Measurements from ENCODE around the gene ACP4.

Gene ACP4

GRCh38 chr19:50835103-50835784 is 45.0 kb downstream of the ACP4 start:
- DNase-seq = no peak
- in situ Hi-C loops (cut with MboI; ENCODE audit: low pct_unique_long_range_greater_than_20kb, low sequenced_read_pairs) = no loop called here

GRCh38 chr19:50835785-50836542 is 45.7 kb downstream of the ACP4 start:
- in situ Hi-C loops (cut with MboI; ENCODE audit: low pct_unique_long_range_greater_than_20kb, low sequenced_read_pairs) = no loop called here
- DNase-seq = peak; percentile 64

DNA sequence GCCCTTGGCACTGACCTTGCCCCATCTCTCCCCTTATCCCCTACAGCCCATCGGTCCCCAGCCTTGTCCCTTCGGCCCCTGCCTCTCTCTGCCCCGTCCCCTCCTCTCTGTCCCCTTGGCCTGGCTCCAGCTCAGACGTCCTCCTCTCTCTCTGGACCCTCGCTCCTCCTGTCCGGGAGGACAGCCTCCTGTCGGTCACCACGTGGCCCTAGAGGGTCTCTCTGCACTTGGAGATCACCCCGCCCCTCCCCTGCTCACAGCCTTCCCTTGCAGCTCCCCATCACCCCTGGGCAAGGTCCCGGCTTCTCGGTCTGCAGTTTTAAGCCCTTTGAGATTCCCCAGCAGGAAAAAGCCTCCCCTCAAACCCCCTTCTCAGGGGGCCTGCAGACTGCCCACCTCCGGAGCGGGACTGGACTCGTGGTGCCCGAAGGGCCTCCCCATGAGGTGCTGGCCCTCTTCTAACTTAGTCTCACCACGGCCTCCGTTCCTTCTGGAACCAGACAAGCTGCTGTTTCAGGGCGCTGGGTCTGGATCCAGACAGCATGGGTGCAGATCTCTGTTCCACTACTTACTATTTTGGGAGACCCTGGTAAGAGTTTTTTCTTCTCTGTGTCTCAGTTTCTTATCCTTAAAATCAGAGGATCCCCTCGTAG is 46.5 kb downstream of the ACP4 start:
- no peak for DNase-seq

GRCh38 chr19:50837300-50837699 is 47.1 kb downstream of the ACP4 start:
- in situ Hi-C loops (cut with MboI; ENCODE audit: low pct_unique_long_range_greater_than_20kb, low sequenced_read_pairs) = no loop called here
- DNase-seq = no peak

More for the DNA sequence above, 46.5 kb downstream of the ACP4 start:
- in situ Hi-C loops (cut with MboI; ENCODE audit: low pct_unique_long_range_greater_than_20kb, low sequenced_read_pairs) = no loop called here

DNA sequence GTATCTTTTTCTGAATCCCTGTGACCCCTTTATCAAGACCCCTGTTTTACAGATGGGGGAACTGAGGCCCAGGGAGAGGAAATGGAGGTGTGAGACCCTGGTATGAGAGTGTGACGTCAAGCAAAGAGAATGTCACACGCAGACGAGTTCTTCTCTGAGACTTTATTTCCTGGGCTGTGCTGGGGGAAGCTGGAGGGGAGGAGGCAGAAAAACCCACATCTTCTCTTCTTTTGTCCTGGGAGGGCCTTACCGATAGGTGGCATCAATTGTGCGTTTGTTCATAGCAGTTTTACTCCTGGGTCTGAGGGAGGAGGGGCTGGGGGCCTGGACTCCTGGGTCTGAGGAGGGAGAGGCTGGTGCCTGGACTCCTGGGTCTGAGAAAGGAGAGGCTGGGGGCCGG is 48.0 kb downstream of the ACP4 start:
- peak; percentile 47 for DNase-seq
- in situ Hi-C loops (cut with MboI; ENCODE audit: low pct_unique_long_range_greater_than_20kb, low sequenced_read_pairs) = no loop called here

- in situ Hi-C loops (cut with MboI; ENCODE audit: low pct_unique_long_range_greater_than_20kb, low sequenced_read_pairs) = no loop called here
- no peak for DNase-seq
Observed at GRCh38 chr19:50839712-50840655, 49.8 kb downstream of the ACP4 start.

- DNase-seq = no peak
- in situ Hi-C loops (cut with MboI; ENCODE audit: low pct_unique_long_range_greater_than_20kb, low sequenced_read_pairs) = no loop called here
Observed at GRCh38 chr19:50842130-50842529, 51.9 kb downstream of the ACP4 start.

- in situ Hi-C loops (cut with MboI; ENCODE audit: low pct_unique_long_range_greater_than_20kb, low sequenced_read_pairs) = no loop called here
- DNase-seq = no peak
Observed at GRCh38 chr19:50843205-50843604, 53.0 kb downstream of the ACP4 start.

DNA sequence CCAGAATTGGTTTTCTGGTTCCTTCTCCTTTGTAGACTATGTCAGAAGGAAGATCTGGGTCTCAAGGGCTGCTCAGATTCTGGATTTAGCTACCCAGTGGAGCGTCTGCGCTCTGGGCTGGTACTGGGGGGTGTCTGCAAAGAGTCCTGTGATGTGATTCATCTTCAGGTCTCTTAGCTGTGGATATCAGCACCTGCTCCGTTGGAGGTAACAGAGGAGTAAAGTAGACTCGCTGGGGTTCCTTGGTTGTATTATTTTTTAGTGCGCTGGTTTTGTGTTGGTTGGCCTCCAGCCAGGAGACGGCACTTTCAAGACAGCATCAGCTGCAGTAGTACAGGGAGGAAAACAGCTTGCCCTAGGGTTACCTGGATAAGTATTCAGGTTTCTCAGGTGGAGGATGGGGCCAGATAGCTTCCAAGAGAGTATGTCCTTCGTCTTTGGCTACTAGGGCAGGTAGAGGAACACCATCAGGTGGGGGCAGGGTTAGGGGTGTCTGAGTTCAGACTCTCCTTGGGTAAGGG is 53.5 kb downstream of the ACP4 start:
- DNase-seq = no peak
- in situ Hi-C loops (cut with MboI; ENCODE audit: low pct_unique_long_range_greater_than_20kb, low sequenced_read_pairs) = no loop called here

DNA sequence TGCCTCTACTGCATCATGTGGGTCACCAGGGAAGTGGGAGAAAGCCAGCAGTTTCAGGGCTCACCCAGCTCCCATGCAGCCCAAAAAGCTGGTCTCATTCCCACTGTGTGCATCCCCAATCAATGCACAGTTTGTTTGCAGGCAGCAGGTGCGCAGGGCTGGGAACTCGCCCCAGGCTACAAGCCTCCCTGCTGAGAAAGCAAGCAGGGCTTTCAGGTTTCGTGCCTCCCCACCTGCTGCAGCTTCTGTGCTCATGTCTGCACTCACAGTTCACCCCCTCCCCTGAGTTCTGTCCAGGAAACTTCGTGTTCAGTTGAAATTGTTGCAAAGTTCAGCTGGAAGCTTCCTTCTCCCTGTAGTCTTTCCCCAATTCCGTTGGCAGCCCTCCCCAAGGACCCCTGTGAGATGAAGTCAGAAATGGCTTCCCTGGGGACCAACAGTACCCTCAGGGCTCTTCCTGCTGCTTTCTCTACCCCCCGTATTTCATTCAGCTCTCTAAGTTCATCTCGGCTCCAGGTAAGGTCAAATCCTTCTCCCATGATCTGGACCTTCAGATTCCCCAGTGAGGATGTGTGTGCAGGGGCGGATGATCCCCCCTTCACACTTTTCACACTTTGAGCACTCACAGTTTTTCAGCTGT is 54.2 kb downstream of the ACP4 start:
- DNase-seq = no peak
- in situ Hi-C loops (cut with MboI; ENCODE audit: low pct_unique_long_range_greater_than_20kb, low sequenced_read_pairs) = no loop called here

All from KBM-7 (cell line).